Activated naive CD4-positive, alpha-beta T cell treated with anti-CD3 and anti-CD28 coated beads, Interleukin-2, amount 10 ng/mL, durations not matched to agents 7 days and 5 days (primary cell): ENCODE measurements around the gene OMP.
"Not testable (repeated sequence)": the region's sequence is repeated elsewhere in the genome, so short reads cannot be mapped to it uniquely, and the experiment has no call there.

Source experiments
- CTCF ChIA-PET: fragments of 350-600 bp; sonication (Branson Sonifier 250); formaldehyde crosslinking; loops from one replicate; lab custom pipeline; 2021; ENCODE audit warnings: antibody characterized with exemption; lab: Charles Lee
- DNase-seq: peaks from one replicate; pipeline ENCODE4 v3.0.0-alpha.2; 2020
- H3K27ac Mint-ChIP-seq: one replicate; pipeline ENCODE4 v1.8.0; 2021; ENCODE audit warnings: mild to moderate bottlenecking, moderate library complexity, mixed read lengths
- H3K27me3 Mint-ChIP-seq: one replicate; pipeline ENCODE4 v1.8.0; 2021; ENCODE audit warnings: mild to moderate bottlenecking, mixed read lengths
- H3K36me3 Mint-ChIP-seq: one replicate; pipeline ENCODE4 v1.8.0; 2021; ENCODE audit warnings: mixed read lengths
- H3K4me1 Mint-ChIP-seq: one replicate; pipeline ENCODE4 v1.8.0; 2021; ENCODE audit warnings: mixed read lengths
- H3K4me3 Mint-ChIP-seq: one replicate; pipeline ENCODE4 v1.8.0; 2021; ENCODE audit warnings: mild to moderate bottlenecking, moderate library complexity, mixed read lengths
- H3K9me3 Mint-ChIP-seq: one replicate; pipeline ENCODE4 v1.8.0; 2021; ENCODE audit warnings: mixed read lengths

OMP gene, protein sequence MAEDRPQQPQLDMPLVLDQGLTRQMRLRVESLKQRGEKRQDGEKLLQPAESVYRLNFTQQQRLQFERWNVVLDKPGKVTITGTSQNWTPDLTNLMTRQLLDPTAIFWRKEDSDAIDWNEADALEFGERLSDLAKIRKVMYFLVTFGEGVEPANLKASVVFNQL

DNA sequence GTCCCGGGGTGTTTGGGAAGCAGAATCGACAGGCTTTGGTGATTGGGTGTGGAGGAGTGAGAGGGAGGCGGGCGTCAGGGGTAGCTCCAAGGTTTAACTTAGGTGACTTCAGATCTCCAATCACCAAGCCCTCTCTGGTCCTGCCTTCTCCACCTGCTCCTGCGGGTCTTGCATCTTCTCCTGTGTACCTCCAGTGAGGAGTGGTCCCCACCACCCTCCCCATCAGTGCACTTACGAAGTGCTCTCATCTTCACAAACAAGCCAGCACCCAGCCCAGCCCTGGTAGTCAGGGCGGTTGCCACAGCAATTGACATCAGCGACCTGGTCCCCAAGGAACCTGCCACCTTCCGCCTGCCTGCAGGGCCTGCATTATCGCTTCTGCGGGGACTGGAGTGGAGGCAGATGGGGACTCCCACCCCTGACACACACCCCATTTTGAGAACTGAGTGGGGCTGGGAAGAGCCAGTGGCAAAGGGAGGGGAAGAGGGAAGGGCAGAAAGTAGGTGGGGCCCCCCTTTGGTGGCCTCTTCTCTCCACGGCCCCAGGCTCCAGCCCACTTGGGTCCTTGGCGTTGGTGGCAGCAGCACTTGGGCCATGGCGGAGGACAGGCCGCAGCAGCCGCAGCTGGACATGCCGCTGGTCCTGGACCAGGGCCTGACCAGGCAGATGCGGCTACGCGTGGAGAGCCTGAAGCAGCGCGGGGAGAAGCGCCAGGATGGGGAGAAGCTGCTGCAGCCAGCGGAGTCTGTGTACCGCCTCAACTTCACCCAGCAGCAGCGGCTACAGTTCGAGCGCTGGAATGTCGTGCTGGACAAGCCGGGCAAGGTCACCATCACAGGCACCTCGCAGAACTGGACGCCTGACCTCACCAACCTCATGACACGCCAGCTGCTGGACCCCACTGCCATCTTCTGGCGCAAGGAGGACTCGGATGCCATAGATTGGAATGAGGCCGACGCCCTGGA lies at the start of gene OMP:
Gene OMP, plus strand, starts transcription at position 595 of the 965 bp plus-strand sequence. Its CDS starts 0 bp downstream, at position 595.
- CTCF ChIA-PET: interaction anchor here (1.3 kb wide), 1 partner anchor 24 kb away, joined by 3 read pairs; no protein-coding TSS in a partner anchor
- Mint-ChIP-seq H3K4me1 (no peaks in the 10 kb centered on the region), H3K9me3 (no peaks in the 10 kb centered on the region), H3K27me3 (no peaks in the 10 kb centered on the region), H3K36me3 (no peaks in the 10 kb centered on the region), H3K4me3 (no peak within 1 kb of the TSS), H3K27ac (no peak within 1 kb of the TSS)
- no peak for DNase-seq

DNA sequence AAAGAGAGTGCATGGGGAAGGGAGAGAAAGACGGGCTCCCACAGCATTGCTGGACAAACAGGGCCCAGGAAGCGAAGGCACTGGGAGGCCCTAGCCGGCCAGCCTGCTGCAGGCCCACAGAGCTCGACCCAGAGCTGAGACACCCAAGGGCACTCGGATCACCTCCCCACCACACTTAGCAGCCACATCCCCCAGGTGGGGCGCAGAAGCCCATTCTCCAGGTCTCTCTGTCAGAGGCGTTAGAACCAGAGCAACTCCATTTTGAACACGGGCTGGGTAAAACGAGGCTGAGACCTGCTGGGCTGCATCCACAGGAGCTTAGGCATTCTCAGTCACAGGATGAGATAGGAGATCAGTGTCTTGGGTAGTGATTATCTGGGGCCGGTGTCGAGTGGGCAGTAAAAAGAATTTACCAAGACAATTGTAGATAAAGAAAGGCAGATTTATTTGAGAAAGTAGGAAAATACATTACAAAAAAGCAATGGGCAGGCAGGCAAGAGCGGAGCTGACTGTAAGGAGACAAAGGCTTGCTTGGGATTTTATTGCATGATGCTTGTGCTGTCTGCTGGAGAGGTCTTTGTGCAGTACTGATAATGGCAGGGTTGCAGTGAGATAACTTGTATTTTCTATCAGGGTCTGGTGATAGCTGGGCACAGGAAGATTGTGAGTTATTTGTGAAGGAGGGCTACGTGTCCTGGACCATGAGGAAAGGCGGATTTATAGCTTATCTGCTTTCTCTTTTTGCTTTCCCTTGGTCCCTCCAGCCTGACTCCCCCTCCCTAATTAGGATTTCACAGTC lies 49.2 kb upstream of the OMP start:
- H3K9me3 Mint-ChIP-seq: peaks cover 13% of the 10 kb centered on the region
- no peaks in the 10 kb centered on the region for H3K36me3 Mint-ChIP-seq
- CTCF ChIA-PET: interaction anchor here (0.9 to 8.9 kb wide), 4 partner anchors 37 to 133 kb away, joined by 3 to 152 read pairs (median 8); no protein-coding TSS in a partner anchor
- H3K27me3 Mint-ChIP-seq: peaks cover 8% of the 10 kb centered on the region
- H3K4me3 Mint-ChIP-seq: no peak overlapping the region
- no peaks in the 10 kb centered on the region for H3K4me1 Mint-ChIP-seq
- H3K27ac Mint-ChIP-seq: no peak overlapping the region
- DNase-seq: no peak

DNA sequence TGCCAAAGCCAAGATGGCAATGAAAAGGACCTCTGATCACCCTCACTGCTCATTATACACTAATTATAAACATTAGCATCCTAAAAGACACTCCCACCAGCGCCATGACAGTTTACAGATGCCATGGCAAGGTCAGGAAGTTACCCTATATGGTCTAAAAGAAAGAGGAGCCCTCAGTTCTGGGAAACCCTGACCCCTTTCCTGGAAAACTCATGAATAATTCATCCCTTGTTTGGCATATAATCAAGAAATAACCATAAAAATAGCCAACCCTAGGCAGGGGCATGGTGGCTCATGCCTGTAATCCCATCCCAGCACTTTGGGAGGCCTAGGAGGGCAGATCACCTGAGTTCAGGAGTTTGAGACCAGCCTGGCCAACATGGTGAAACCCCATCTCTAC lies 48.6 kb upstream of the OMP start:
- DNase-seq: no peak
- Mint-ChIP-seq H3K4me3 (no peak overlapping the region), H3K27ac (no peak overlapping the region), H3K36me3 (no peaks in the 10 kb centered on the region), H3K27me3 (peaks cover 15% of the 10 kb centered on the region), H3K4me1 (no peaks in the 10 kb centered on the region), H3K9me3 (peaks cover 13% of the 10 kb centered on the region)
- CTCF ChIA-PET: interaction anchor here (1.4 to 8.9 kb wide), 2 partner anchors 36 to 42 kb away, joined by 5 to 152 read pairs; no protein-coding TSS in a partner anchor

DNA sequence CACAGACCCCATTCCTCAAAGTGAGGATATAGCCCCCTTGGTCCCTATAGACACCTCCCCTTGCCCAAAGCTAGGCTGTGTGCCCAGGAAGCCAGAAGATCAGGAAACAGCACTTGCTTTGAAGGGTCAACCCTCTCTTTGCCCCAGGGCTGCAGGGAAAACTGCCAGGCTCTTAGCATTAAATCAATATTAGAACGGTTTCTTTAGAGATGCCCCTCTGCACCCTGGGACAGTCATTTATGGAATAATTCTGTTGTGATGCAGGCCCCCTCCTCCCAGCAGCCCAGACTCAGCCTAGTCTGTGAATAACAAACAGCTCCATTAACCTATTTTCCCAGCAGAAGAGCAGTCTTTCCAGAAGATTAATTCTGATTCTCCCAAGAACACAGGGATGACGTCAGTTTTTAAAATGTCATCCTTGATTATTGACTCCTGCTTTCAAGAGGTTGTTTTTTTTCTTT lies 47.5 kb upstream of the OMP start:
- Mint-ChIP-seq H3K9me3 (peaks cover 13% of the 10 kb centered on the region), H3K27ac (no peak overlapping the region), H3K36me3 (no peaks in the 10 kb centered on the region), H3K27me3 (peaks cover 15% of the 10 kb centered on the region), H3K4me3 (no peak overlapping the region), H3K4me1 (no peaks in the 10 kb centered on the region)
- no peak for DNase-seq
- CTCF ChIA-PET: interaction anchor here (0.7 to 8.9 kb wide), 3 partner anchors 8 to 35 kb away, joined by 3 to 152 read pairs (median 3); no protein-coding TSS in a partner anchor

DNA sequence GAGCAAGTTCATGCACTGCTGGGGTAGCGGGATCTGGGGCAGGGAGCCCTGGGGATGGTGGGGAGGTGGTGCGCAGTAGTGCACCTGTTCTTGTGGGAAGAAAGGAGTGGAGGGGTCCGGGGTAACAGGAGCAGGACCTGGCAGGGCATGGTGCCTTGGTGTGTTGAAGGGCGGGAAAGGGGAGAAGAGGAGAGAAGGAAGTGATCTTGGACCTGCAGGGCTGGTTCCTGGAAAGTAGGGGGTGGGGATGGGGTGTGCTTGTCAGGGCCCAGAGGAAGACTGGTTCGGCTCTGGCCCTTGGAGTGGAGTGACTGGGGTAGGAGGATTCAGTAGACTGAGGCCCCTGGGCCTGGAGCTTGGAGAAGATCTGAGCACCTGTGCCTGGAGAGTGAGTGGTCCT lies 46.7 kb upstream of the OMP start:
- Mint-ChIP-seq H3K4me1 (no peaks in the 10 kb centered on the region), H3K27me3 (peaks cover 20% of the 10 kb centered on the region), H3K4me3 (no peak overlapping the region), H3K9me3 (peaks cover 13% of the 10 kb centered on the region), H3K36me3 (no peaks in the 10 kb centered on the region), H3K27ac (no peak overlapping the region)
- DNase-seq: no peak
- CTCF ChIA-PET: interaction anchor here (1.2 kb wide), 1 partner anchor 16 kb away, joined by 3 read pairs; no protein-coding TSS in a partner anchor

DNA sequence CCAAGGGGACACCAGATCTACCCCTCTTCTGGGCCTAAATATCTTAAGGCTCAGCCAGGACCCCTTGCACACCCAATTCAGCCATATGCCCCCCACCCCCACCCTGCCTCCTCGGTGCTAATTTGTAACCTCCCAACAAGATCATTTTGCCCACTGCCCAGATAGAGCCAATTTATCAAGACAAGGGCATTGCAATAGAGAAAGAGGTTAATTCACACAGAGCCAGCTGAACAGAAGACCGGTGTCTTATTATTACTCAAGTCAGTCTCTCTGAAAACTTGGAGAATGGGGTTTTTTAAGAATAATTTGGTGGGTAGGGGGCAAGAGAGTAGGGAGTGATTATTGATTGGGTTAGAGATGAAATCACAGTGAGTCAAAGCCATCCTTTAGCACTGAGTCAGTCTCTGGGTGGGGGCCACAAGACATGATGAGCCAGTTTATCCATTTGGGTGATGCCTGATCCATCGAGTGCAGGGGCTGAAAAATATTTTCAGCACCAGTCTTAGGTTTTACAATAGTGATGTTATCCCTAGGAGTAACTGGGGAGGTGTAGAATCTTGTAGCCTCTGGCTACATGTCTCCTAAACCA lies 45.7 kb upstream of the OMP start:
- CTCF ChIA-PET: no interaction called here
- H3K36me3 Mint-ChIP-seq: no peaks in the 10 kb centered on the region
- DNase-seq: no peak
- no peak overlapping the region for H3K27ac Mint-ChIP-seq
- peaks cover 13% of the 10 kb centered on the region for H3K9me3 Mint-ChIP-seq
- no peak overlapping the region for H3K4me3 Mint-ChIP-seq
- peaks cover 22% of the 10 kb centered on the region for H3K27me3 Mint-ChIP-seq
- H3K4me1 Mint-ChIP-seq: no peaks in the 10 kb centered on the region

DNA sequence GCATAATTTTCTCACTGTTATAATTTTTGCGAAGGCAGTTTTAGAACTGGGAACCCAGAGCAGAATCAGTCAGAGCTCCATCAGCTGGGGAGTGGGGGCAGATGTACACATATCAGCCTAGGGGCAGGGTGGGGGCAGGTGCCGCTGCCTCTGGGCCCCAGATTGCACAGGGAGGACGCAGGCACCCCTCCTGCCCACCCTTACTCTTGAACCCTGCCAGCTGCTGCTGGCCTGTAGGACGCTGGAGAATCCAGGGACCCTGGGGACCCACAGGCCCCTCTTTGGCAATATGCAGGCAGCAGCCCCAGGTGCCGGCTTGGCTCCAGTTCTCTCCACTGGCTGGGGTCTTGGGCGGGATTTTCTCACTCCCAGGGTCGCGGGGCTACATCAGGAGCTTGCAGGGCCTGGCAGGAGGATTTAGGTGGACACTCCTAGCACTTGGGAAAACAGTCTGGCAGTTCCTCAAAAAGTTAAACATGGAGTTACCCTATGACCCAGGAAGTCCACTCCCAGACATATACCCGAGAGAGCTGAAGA lies 44.6 kb upstream of the OMP start:
- no peak overlapping the region for H3K27ac Mint-ChIP-seq
- DNase-seq: no peak
- no peaks in the 10 kb centered on the region for H3K4me1 Mint-ChIP-seq
- CTCF ChIA-PET: interaction anchor here (0.6 kb wide), 1 partner anchor 138 kb away, joined by 3 read pairs; no protein-coding TSS in a partner anchor
- no peak overlapping the region for H3K4me3 Mint-ChIP-seq
- H3K27me3 Mint-ChIP-seq: peaks cover 30% of the 10 kb centered on the region
- H3K9me3 Mint-ChIP-seq: peaks cover 13% of the 10 kb centered on the region
- no peaks in the 10 kb centered on the region for H3K36me3 Mint-ChIP-seq

DNA sequence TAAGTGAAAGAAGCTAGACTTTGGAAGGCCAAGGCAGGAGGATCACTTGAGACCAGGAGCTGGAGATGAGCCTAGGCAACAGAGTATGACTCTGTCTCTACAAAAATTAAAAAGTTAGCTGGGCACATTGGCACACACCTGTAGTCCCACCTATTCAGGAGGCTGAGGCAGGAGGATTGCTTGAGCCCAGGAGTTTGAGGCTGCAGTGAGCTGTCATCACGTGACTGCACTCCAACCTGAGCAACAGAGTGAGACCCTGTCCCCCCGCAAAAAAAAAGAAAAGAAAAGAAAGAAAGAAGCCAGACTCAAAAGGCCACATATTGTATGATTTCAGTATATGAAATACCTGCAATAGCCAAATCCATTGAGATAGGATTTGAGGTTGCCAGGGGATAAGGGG lies 43.7 kb upstream of the OMP start:
- CTCF ChIA-PET: no interaction called here
- H3K4me1 Mint-ChIP-seq: no peaks in the 10 kb centered on the region
- peaks cover 39% of the 10 kb centered on the region for H3K27me3 Mint-ChIP-seq
- H3K4me3 Mint-ChIP-seq: no peak overlapping the region
- DNase-seq: no peak
- H3K9me3 Mint-ChIP-seq: peaks cover 13% of the 10 kb centered on the region
- no peak overlapping the region for H3K27ac Mint-ChIP-seq
- no peaks in the 10 kb centered on the region for H3K36me3 Mint-ChIP-seq

DNA sequence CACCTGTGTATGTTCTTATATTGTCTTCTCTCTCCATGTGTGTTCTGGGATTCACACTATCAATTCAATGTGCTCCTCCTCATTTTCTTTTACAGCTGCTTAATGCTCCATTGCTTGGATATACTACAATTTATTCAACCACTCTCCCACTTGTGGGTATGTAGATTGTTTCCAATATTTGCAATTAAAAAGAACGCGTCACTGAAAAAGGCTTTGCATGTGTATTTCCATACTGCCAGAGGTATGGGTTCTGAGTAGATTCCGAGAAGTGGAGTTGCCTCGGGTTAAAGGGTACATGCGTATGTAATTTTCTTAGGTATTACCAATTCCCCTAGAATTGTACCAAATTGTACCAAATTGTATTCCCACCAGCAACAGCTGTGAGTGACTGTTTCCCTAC lies 42.8 kb upstream of the OMP start:
- CTCF ChIA-PET: no interaction called here

DNA sequence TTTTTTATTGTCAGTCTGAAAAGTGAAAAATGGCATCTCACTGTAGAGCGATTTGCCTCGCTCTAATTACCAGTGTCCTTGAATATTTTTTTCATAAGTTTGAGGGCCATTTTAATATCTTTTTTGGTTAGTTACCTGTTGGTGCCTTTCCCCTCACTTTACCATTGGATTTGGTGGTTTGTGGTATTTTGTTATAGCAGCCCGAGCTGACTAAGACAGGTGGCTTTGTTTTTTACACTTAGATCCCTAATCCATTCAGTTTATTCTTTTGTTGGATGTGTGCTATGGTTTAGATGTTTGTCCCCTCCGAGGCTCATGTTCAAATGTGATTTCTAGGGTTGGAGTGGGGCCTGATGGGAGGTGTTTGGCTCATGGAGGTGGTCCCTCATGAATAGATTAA lies 42.4 kb upstream of the OMP start:
- H3K27ac Mint-ChIP-seq: no peak overlapping the region
- H3K4me1 Mint-ChIP-seq: no peaks in the 10 kb centered on the region
- DNase-seq: no peak
- no peak overlapping the region for H3K4me3 Mint-ChIP-seq
- H3K36me3 Mint-ChIP-seq: no peaks in the 10 kb centered on the region
- CTCF ChIA-PET: no interaction called here
- peaks cover 12% of the 10 kb centered on the region for H3K9me3 Mint-ChIP-seq
- peaks cover 51% of the 10 kb centered on the region for H3K27me3 Mint-ChIP-seq

More for the DNA sequence above, 42.8 kb upstream of the OMP start:
- Mint-ChIP-seq H3K36me3 (no peaks in the 10 kb centered on the region), H3K27me3 (peaks cover 47% of the 10 kb centered on the region), H3K27ac (no peak overlapping the region), H3K4me3 (no peak overlapping the region), H3K9me3 (peaks cover 13% of the 10 kb centered on the region), H3K4me1 (no peaks in the 10 kb centered on the region)
- DNase-seq: no peak

DNA sequence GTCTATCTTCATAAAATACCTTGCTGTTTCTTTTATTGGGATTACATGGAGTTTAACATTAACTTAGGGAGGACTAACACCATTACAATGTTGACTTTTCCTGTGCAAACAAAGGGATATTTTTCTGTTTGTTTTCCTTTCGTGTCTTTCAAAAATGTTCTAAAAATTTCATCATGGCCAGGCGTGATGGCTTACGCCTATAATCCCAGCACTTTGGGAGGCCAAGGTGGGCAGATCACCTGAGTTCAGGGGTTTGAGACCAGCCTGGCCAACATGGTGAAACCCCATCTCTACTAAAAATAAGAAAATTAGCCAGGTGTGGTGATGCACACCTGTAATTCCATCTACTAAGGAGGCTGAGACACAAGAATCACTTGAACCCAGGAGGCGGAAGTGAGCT lies 41.4 kb upstream of the OMP start:
- H3K9me3 Mint-ChIP-seq, H3K27ac Mint-ChIP-seq, H3K4me3 Mint-ChIP-seq, H3K36me3 Mint-ChIP-seq, CTCF ChIA-PET, DNase-seq, H3K4me1 Mint-ChIP-seq: not testable (repeated sequence)
- peaks cover 56% of the 10 kb centered on the region for H3K27me3 Mint-ChIP-seq

DNA sequence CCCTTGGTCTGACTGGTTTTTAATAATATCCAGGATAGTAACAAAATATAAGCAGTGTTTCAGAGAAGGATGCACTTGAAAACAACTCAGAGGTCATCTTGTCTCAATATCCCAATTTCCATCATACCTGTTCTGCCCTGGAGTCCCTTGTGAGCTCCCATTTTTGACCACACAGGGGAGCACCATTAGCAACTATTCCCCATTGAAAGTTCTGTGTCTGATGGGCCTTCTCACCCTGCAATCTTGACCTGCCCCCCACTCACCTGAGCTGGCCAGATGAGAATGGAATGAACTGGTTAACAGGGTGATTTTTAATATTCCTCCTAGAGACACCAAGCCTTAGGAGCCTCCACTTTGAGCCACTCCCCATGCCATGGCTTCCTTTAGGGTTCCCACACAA lies 39.7 kb upstream of the OMP start:
- Mint-ChIP-seq H3K9me3 (no peaks in the 10 kb centered on the region), H3K4me3 (no peak overlapping the region), H3K27ac (no peak overlapping the region)

DNA sequence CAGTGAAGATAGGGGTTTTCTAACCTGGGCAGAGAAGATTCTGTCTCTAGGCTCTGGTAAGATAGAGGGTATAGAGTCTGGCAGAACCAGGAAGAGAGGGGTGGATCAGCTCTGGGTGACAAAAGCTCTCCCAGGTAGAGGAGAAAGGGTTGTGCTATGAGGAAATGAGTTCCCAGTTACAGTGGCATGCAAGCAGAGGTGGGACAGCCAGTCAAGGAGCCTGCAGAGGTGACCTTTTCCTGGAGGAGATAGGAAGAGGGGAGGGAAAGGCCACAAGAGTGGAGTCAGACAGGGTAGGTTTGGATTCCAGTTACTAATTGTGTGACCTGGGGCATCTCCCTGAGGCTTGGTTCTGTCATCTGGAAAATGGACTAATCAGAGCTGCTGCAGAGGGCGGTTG lies 39.2 kb upstream of the OMP start:
- CTCF ChIA-PET: interaction anchor here (0.6 to 5.7 kb wide), 9 partner anchors 9 to 281 kb away, joined by 3 to 56 read pairs (median 4); partner anchors contain the start of gene TSKU
- H3K27ac Mint-ChIP-seq: no peak overlapping the region
- peaks cover 65% of the 10 kb centered on the region for H3K27me3 Mint-ChIP-seq
- no peaks in the 10 kb centered on the region for H3K9me3 Mint-ChIP-seq
- H3K4me3 Mint-ChIP-seq: no peak overlapping the region
- peaks cover 10% of the 10 kb centered on the region for H3K4me1 Mint-ChIP-seq
- no peak for DNase-seq
- H3K36me3 Mint-ChIP-seq: no peaks in the 10 kb centered on the region

More for the DNA sequence above, 39.7 kb upstream of the OMP start:
- H3K4me1 Mint-ChIP-seq: peaks cover 10% of the 10 kb centered on the region
- CTCF ChIA-PET: interaction anchor here (0.9 to 5.7 kb wide), 7 partner anchors 8 to 280 kb away, joined by 3 to 56 read pairs (median 4); partner anchors contain the start of gene TSKU
- peaks cover 64% of the 10 kb centered on the region for H3K27me3 Mint-ChIP-seq
- H3K36me3 Mint-ChIP-seq: no peaks in the 10 kb centered on the region
- no peak for DNase-seq
